Measurements from ENCODE around the gene FAT4.

GRCh38 chr4:125359363-125359762 lies 44.6 kb downstream of the FAT4 start:
- TF ChIP-seq POLR2A (IDR thresholded peaks at IDR 0.05; ENCODE audit: low read length): no peak
- no peak for TF ChIP-seq GATA1 (IDR thresholded peaks at IDR 0.05; ENCODE audit: low read depth, low read length)
